Skeletal muscle satellite cell (primary cell): ENCODE results near the gene TBC1D10A. TPM values are rescaled to one million over a fixed set of nuclear protein-coding genes. Genes with fewer than 3 reads are reported as not detected.

Experiments
- H3K27me3 ChIP-seq: 2 replicates; pipeline ENCODE4 v1.7.0; 2013; ENCODE audit warnings: low read length; ENCODE audit not compliant: control insufficient read depth, insufficient read depth
- H3K36me3 ChIP-seq: 2 replicates; pipeline ENCODE4 v1.7.0; 2013; ENCODE audit warnings: mild to moderate bottlenecking, control low read depth, low read length; ENCODE audit not compliant: insufficient read depth
- H3K4me1 ChIP-seq: 2 replicates; pipeline ENCODE4 v1.7.0; 2013; ENCODE audit warnings: low read length; ENCODE audit not compliant: control insufficient read depth, insufficient read depth
- H3K4me2 ChIP-seq: 2 replicates; pipeline ENCODE4 v1.7.0; 2013; ENCODE audit warnings: mild to moderate bottlenecking, low read length
- H3K4me3 ChIP-seq: 2 replicates; pipeline ENCODE4 v1.7.0; 2013; ENCODE audit warnings: low read length
- H3K9ac ChIP-seq: 2 replicates; pipeline ENCODE4 v1.7.0; 2013; ENCODE audit warnings: mild to moderate bottlenecking, low read depth, low read length, moderate library complexity
- H3K9me3 ChIP-seq: replicated peaks from 2 replicates; pipeline ENCODE4 v1.7.0; 2013; ENCODE audit warnings: mild to moderate bottlenecking, control low read depth, low read length
- total RNA-seq: library from RNA; depleted of rRNA; stranded (reverse); fragments of >200 nt; gene quantifications from 2 replicates; pipeline ENCODE4 v1.2.3, GENCODE V29; 2012; rRNA removed

The TBC1D10A gene
- 18.0 and 23.4 TPM in 2 replicates for total RNA-seq

GRCh38 chr22:30326706-30327362, at the start of gene TBC1D10A:
Gene TBC1D10A, minus strand, starts transcription at chr22:30326941. Its CDS starts 60 bp downstream, at chr22:30326881.
- H3K4me3 ChIP-seq, result peak within 1 kb of the TSS; percentile 95
- no peaks in the 10 kb centered on the region for H3K27me3 ChIP-seq
- peak within 1 kb of the TSS; percentile 92 for H3K9ac ChIP-seq
- peaks cover 25% of the 10 kb centered on the region for H3K4me1 ChIP-seq
- peaks cover 7% of the 10 kb centered on the region for H3K36me3 ChIP-seq
- H3K9me3 ChIP-seq, result no peaks in the 10 kb centered on the region
- peak within 1 kb of the TSS; percentile 88 for H3K4me2 ChIP-seq

- Histone ChIP-seq H3K36me3 (peaks cover 31% of the 10 kb centered on the region), H3K27me3 (no peaks in the 10 kb centered on the region), H3K4me3 (no peak overlapping the region), H3K4me2 (no peak overlapping the region), H3K4me1 (no peaks in the 10 kb centered on the region), H3K9me3 (no peaks in the 10 kb centered on the region), H3K9ac (no peak overlapping the region)
These were observed 48.6 kb upstream of the TBC1D10A start for GRCh38 chr22:30375312-30375849.

DNA sequence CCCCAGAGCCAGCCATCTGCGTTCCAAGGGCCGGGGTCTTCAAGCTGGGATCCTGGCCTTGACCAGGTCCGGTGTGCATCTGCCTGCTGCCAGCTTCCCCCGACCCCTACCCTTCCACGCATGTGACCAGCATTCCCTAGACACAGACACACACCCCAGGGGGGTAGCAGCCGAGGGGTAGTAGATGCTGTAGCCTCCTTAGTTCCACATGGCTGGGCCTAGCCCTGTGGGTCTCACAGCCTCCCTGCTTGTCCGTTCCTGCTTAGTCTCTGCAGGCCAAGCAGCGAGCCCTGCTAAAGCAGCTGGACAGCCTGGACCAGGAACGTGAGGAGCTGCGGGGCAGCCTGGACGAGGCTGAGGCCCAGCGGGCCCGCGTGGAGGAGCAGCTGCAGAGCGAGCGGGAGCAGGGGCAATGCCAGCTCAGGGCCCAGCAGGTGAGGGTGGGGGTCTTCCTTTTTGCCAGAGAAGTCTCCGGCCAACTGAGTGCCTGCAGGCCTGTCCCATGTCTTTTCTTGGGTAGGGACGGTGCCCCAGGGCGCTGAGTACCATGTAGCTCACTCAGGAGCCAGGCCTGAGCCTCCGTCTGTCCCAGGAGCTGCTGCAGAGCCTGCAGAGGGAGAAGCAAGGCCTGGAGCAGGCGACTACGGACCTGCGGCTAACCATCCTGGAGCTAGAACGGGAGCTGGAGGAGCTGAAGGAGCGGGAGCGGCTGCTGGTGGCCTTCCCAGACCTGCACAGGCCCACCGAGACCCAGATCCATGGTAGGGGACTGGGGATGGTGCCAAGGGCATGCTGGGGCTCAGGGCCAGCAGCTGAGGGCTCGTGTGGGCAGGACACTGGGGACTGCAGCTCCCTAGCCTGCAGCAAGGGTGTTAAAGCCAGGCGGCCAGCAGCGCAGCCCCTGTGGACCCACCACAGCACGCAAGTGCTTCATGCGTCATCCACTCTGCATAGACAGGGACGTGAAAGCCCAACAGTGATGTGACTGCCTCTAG, 46.9 kb upstream of the TBC1D10A start:
- Histone ChIP-seq H3K9me3 (no peaks in the 10 kb centered on the region), H3K4me1 (no peaks in the 10 kb centered on the region), H3K4me2 (no peak overlapping the region), H3K27me3 (no peaks in the 10 kb centered on the region), H3K9ac (no peak overlapping the region), H3K36me3 (peaks cover 15% of the 10 kb centered on the region), H3K4me3 (no peak overlapping the region)

DNA sequence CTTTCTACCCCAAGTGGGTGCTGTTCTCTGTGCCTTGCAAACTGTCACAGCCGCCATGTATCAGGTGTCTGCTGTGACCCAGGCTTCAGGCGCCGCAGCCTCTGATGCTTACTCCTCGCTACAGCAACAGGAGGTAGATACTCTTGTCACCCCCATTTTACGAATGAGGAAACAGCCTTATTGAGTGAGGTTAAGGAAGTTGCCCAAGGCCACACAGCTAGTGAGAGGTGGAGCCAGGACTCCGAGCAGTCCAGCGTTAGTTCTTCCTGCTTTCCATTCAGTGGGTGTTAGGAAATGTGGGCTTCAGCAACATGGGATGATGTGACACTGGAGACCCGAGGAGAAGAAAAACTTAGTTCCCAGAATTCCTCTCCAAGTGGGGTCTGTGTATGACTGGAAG, 46.2 kb upstream of the TBC1D10A start:
- H3K4me1 ChIP-seq, result no peaks in the 10 kb centered on the region
- peaks cover 14% of the 10 kb centered on the region for H3K36me3 ChIP-seq
- no peak overlapping the region for H3K4me2 ChIP-seq
- H3K9me3 ChIP-seq, result no peaks in the 10 kb centered on the region
- H3K27me3 ChIP-seq, result no peaks in the 10 kb centered on the region
- no peak overlapping the region for H3K4me3 ChIP-seq
- H3K9ac ChIP-seq, result no peak overlapping the region

GRCh38 chr22:30371981-30372380, 45.2 kb upstream of the TBC1D10A start:
- Histone ChIP-seq H3K9ac (no peak overlapping the region), H3K4me3 (no peak overlapping the region), H3K4me1 (no peaks in the 10 kb centered on the region), H3K27me3 (no peaks in the 10 kb centered on the region), H3K36me3 (peaks cover 4% of the 10 kb centered on the region), H3K9me3 (no peaks in the 10 kb centered on the region), H3K4me2 (no peak overlapping the region)

DNA sequence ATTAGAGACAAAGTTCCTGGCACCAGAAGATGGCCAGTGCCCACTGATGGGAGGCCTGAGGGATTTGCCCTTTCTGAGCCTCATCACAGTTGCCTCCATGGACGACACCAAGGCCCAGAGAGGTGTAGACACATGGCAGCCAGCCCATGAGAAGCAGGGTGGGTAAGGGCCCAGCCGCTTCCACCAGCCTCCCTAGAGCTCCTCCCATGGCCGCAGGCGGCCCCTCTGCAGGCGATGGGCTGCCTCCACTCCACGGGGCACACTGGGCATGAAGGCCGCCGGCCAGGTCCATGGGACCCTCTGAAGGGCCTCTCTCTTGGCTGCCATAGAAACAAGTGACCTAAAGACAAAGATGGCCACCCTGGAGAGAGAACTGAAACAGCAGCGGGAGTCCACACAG, 44.6 kb upstream of the TBC1D10A start:
- Histone ChIP-seq H3K4me3 (no peak overlapping the region), H3K27me3 (no peaks in the 10 kb centered on the region), H3K36me3 (no peaks in the 10 kb centered on the region), H3K4me2 (no peak overlapping the region), H3K9me3 (no peaks in the 10 kb centered on the region), H3K9ac (no peak overlapping the region), H3K4me1 (no peaks in the 10 kb centered on the region)

DNA sequence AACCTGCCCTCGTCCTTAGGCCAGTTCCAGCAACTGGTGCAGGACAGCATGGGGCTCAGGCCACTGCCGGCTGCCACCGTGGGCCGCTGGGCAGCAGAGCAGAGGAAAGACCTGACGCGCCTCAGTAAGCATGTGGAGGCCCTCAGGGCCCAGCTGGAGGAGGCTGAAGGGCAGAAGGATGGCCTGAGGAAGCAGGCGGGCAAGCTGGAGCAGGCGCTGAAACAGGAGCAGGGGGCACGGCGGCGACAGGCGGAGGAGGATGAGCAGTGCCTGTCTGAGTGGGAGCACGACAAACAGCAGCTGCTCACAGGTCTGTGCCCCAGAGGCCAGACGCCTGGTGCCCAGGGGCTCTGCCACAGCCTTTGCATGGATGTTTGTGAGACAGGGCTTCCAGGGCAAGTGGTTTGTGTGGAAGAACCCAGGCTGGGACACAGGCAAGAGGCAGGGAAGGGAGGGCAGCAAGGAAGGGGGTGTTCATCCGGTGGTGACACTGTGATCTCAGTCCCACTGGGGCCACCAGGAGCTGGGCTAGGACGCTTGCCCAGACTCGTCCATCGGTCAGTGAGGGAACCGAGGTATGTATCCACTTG, 44.0 kb upstream of the TBC1D10A start:
- Histone ChIP-seq H3K4me2 (no peak overlapping the region), H3K36me3 (no peaks in the 10 kb centered on the region), H3K27me3 (no peaks in the 10 kb centered on the region), H3K9me3 (no peaks in the 10 kb centered on the region), H3K9ac (no peak overlapping the region), H3K4me3 (no peak overlapping the region), H3K4me1 (no peaks in the 10 kb centered on the region)

DNA sequence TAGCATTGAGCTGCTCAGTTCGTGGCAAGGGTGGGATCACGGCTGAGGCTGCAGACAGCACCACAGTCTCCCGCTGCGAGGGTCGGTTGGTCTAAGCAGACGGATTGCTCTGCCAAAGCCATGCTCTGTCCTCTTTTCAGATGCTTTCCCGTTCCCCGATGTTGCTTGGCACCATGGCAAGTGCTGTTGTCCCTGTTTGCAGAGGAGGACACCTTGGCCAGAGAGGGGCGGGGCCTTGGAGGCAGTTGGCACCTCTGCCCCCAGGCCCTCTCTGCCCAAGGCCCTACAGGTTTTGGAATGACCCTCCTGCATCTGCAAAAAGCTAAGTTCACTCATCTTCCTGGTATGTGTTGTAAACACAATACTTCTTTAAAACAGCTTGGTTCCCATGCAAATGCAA, 41.7 kb upstream of the TBC1D10A start:
- Histone ChIP-seq H3K4me3 (no peak overlapping the region), H3K36me3 (no peaks in the 10 kb centered on the region), H3K4me2 (no peak overlapping the region), H3K27me3 (no peaks in the 10 kb centered on the region), H3K9ac (no peak overlapping the region), H3K9me3 (no peaks in the 10 kb centered on the region), H3K4me1 (no peaks in the 10 kb centered on the region)

- Histone ChIP-seq H3K4me3 (no peak overlapping the region), H3K9ac (no peak overlapping the region), H3K4me2 (no peak overlapping the region), H3K9me3 (no peaks in the 10 kb centered on the region), H3K36me3 (no peaks in the 10 kb centered on the region), H3K4me1 (no peaks in the 10 kb centered on the region), H3K27me3 (no peaks in the 10 kb centered on the region)
These were observed 39.1 kb upstream of the TBC1D10A start for GRCh38 chr22:30365891-30366290.

DNA sequence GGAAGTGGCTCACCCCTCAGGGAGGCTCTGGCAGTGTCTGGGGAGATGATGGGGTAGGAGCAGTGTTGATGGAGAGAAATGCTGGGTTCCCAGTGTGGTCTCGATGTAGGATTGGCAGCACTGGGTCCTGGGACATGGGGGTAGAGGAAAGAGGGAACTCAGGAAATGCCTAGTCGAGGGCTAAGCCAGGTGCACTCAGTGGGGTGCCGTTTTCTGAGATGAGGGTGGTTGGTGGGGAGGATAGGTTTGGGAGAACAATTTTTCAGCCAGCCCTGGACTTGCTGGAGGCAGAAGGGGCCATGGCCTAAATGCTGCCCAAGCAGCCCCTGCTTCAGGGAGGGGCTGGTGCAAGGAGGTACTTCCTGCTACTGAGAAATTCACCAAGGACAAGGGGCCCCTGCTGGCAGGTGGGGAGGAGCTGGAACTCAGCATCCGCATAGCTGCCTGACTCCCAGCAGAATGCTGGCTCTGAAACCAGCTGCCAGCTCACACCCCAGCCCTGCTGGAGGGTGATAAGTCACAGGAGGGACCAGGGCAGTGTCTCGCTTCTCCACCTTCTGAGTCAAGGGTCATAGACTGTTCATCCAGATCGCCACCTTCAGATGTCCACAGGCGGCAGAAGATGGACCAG, 36.0 kb upstream of the TBC1D10A start:
- Histone ChIP-seq H3K4me1 (no peaks in the 10 kb centered on the region), H3K4me3 (no peak overlapping the region), H3K27me3 (no peaks in the 10 kb centered on the region), H3K36me3 (no peaks in the 10 kb centered on the region), H3K4me2 (no peak overlapping the region), H3K9ac (no peak overlapping the region), H3K9me3 (no peaks in the 10 kb centered on the region)
